ENCODE results near the gene STAB2. TPM values are rescaled to one million over a fixed set of nuclear protein-coding genes. Genes with fewer than 3 reads are reported as not detected.

STAB2 gene
- polyA plus RNA-seq, 3 donors, result not detected

GRCh38 chr12:103697971-103698751 lies 111.1 kb downstream of the STAB2 start:
- no peaks in the 10 kb centered on the region for H3K79me2 ChIP-seq (ENCODE audit: insufficient read depth, low read length)
- H3K36me3 ChIP-seq (replicated peaks in 1 of 2; ENCODE audit: control insufficient read depth in 1 of 2, insufficient read depth in 2 of 2, low read length in 2 of 2), result no peaks in the 10 kb centered on the region
- Mint-ChIP-seq H3K9me3 (peaks cover 0 to 7% (median 0%) of the 10 kb centered on the region in 7 donors), H3K4me1 (peaks cover 25% of the 10 kb centered on the region), H3K4me3 (peak overlapping the region; percentile 16 to 66), H3K36me3 (no peaks in the 10 kb centered on the region), H3K27ac (peak overlapping the region in 5 of 7 donors; percentile 13 to 70 (median 55)), H3K27me3 (ENCODE audit: low read depth in 3 of 3) (peaks cover 0 to 9% (median 2%) of the 10 kb centered on the region in 3 donors)
- 76% methylated on average over 3 of the region's 9 CpGs for WGBS (ENCODE audit: insufficient coverage)
- peak overlapping the region in 1 of 3 experiments; percentile 32 for H3K4me3 ChIP-seq (replicated peaks in 1 of 3; ENCODE audit: low read depth in 2 of 3, low read length in 3 of 3)
- DNase-seq, result peak; percentile 4 to 40 (median 27)
- no peaks in the 10 kb centered on the region for H4K20me1 ChIP-seq (ENCODE audit: insufficient read depth, low read length)
- peaks cover 19 to 20% of the 10 kb centered on the region in 2 donors for H3K4me1 ChIP-seq (ENCODE audit: control insufficient read depth in 1 of 2, insufficient read depth in 2 of 2, low read length in 2 of 2)
- intact Hi-C loops (cut with micrococcal nuclease), result no loop called here
- no peaks in the 10 kb centered on the region for H3K9me3 ChIP-seq (replicated peaks in 1 of 2; ENCODE audit: control insufficient read depth in 1 of 2, insufficient read depth in 1 of 2, low read length in 2 of 2)
- H3K27me3 ChIP-seq (ENCODE audit: control insufficient read depth in 2 of 2, insufficient read depth in 2 of 2, low read length in 2 of 2), result no peaks in the 10 kb centered on the region
- H2AFZ ChIP-seq (ENCODE audit: insufficient read depth, low read depth, low read length, poor library complexity, severe bottlenecking), result peak overlapping the region; percentile 51
- TF ChIP-seq CTCF (IDR thresholded peaks at IDR 0.05), result no peak
- H3K4me2 ChIP-seq (replicated peaks; ENCODE audit: extremely low read depth, low read length, poor library complexity, severe bottlenecking), result peak overlapping the region; percentile 52
- no peak overlapping the region for H3K9ac ChIP-seq (ENCODE audit: insufficient read depth, low read length, poor library complexity, severe bottlenecking)
- peak overlapping the region; percentile 22 to 51 for H3K27ac ChIP-seq (ENCODE audit: low read depth in 1 of 2, low read length in 2 of 2)

GRCh38 chr12:103698752-103699560 lies 111.9 kb downstream of the STAB2 start:
- H3K36me3 Mint-ChIP-seq, result no peaks in the 10 kb centered on the region
- Histone ChIP-seq H3K4me1 (ENCODE audit: control insufficient read depth in 1 of 2, insufficient read depth in 2 of 2, low read length in 2 of 2) (peaks cover 19 to 20% of the 10 kb centered on the region in 2 donors), H2AFZ (ENCODE audit: insufficient read depth, low read depth, low read length, poor library complexity, severe bottlenecking) (peak overlapping the region; percentile 51), H3K27me3 (ENCODE audit: control insufficient read depth in 2 of 2, insufficient read depth in 2 of 2, low read length in 2 of 2) (no peaks in the 10 kb centered on the region), H3K9ac (ENCODE audit: insufficient read depth, low read length, poor library complexity, severe bottlenecking) (no peak overlapping the region), H3K9me3 (replicated peaks in 1 of 2; ENCODE audit: control insufficient read depth in 1 of 2, insufficient read depth in 1 of 2, low read length in 2 of 2) (no peaks in the 10 kb centered on the region), H3K79me2 (ENCODE audit: insufficient read depth, low read length) (no peaks in the 10 kb centered on the region), H3K4me2 (replicated peaks; ENCODE audit: extremely low read depth, low read length, poor library complexity, severe bottlenecking) (peak overlapping the region; percentile 52), H3K36me3 (replicated peaks in 1 of 2; ENCODE audit: control insufficient read depth in 1 of 2, insufficient read depth in 2 of 2, low read length in 2 of 2) (no peaks in the 10 kb centered on the region), H3K27ac (ENCODE audit: low read depth in 1 of 2, low read length in 2 of 2) (peak overlapping the region; percentile 22 to 51), H3K4me3 (replicated peaks in 1 of 3; ENCODE audit: low read depth in 2 of 3, low read length in 3 of 3) (peak overlapping the region in 1 of 3 experiments; percentile 32), H4K20me1 (ENCODE audit: insufficient read depth, low read length) (no peaks in the 10 kb centered on the region)
- peaks cover 0 to 9% (median 2%) of the 10 kb centered on the region in 3 donors for H3K27me3 Mint-ChIP-seq (ENCODE audit: low read depth in 3 of 3)
- WGBS (ENCODE audit: insufficient coverage), result 51% methylated on average over 4 of the region's 9 CpGs
- intact Hi-C loops (cut with micrococcal nuclease), result no loop called here
- no peak for TF ChIP-seq CTCF (IDR thresholded peaks at IDR 0.05)
- peaks cover 25% of the 10 kb centered on the region for H3K4me1 Mint-ChIP-seq
- H3K4me3 Mint-ChIP-seq, result peak overlapping the region; percentile 16 to 66
- H3K9me3 Mint-ChIP-seq, result peaks cover 0 to 7% (median 0%) of the 10 kb centered on the region in 7 donors
- peak overlapping the region in 4 of 7 donors; percentile 39 to 64 (median 56) for H3K27ac Mint-ChIP-seq
- DNase-seq, result peak; percentile 10 to 47 (median 12)

Measured in CD14-positive monocyte (primary cell).